ENCODE measurements around the gene RNF220.

GRCh38 chr1:44539991-44540730 is 135.1 kb downstream of the RNF220 start:
- no peak for TF ChIP-seq POLR2AphosphoS5 (IDR thresholded peaks at IDR 0.05; ENCODE audit: insufficient read depth in 1 of 2, low read depth in 1 of 2)
- TF ChIP-seq CTCF (IDR thresholded peaks at IDR 0.05) = no peak
- TF ChIP-seq POLR2A (IDR thresholded peaks at IDR 0.05) = no peak
